ENCODE measurements around the gene OR5H2. TPM values are rescaled to one million over a fixed set of nuclear protein-coding genes. Genes with fewer than 3 reads are reported as not detected.

The OR5H2 gene
- total RNA-seq, 4 donors from 2014 or later: not detected

DNA sequence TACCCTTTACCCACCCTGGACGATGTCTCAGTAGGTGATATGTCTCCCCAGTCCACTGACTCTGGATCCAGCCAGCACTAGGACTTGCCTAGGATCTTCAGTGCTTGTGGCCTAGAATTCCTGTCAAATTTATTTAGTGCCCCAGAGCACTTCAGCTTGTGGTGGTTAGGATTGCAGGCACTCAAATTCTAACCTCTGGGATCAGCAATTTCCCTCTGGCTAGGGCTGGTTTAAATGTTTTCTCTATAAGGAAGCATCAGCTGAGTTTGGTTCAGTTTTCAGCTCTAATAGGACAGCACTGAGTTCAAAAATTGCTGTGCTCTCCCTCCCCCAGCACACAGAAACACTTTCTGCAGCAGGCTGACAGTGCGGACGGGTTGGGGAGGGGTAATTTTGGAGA is 10.2 kb upstream of the OR5H2 start:
- Histone ChIP-seq H3K9me3 (peaks cover 4% of the 10 kb centered on the region), H3K4me3 (no peak overlapping the region), H3K4me1 (no peaks in the 10 kb centered on the region), H3K27me3 (no peaks in the 10 kb centered on the region), H3K36me3 (no peaks in the 10 kb centered on the region), H3K27ac (no peak overlapping the region)
- DNase-seq (ENCODE audit: low spot score in 2 of 2): no peak
- no peak for TF ChIP-seq POLR2A (IDR thresholded peaks at IDR 0.05)
- TF ChIP-seq, protein P1, sequence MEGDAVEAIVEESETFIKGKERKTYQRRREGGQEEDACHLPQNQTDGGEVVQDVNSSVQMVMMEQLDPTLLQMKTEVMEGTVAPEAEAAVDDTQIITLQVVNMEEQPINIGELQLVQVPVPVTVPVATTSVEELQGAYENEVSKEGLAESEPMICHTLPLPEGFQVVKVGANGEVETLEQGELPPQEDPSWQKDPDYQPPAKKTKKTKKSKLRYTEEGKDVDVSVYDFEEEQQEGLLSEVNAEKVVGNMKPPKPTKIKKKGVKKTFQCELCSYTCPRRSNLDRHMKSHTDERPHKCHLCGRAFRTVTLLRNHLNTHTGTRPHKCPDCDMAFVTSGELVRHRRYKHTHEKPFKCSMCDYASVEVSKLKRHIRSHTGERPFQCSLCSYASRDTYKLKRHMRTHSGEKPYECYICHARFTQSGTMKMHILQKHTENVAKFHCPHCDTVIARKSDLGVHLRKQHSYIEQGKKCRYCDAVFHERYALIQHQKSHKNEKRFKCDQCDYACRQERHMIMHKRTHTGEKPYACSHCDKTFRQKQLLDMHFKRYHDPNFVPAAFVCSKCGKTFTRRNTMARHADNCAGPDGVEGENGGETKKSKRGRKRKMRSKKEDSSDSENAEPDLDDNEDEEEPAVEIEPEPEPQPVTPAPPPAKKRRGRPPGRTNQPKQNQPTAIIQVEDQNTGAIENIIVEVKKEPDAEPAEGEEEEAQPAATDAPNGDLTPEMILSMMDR (IDR thresholded peaks at IDR 0.05): no peak
- TF ChIP-seq EP300 (IDR thresholded peaks at IDR 0.05): no peak
- TF ChIP-seq POLR2AphosphoS5 (IDR thresholded peaks at IDR 0.05): no peak
- 68% methylated on average over 3 of the region's 3 CpGs for WGBS

DNA sequence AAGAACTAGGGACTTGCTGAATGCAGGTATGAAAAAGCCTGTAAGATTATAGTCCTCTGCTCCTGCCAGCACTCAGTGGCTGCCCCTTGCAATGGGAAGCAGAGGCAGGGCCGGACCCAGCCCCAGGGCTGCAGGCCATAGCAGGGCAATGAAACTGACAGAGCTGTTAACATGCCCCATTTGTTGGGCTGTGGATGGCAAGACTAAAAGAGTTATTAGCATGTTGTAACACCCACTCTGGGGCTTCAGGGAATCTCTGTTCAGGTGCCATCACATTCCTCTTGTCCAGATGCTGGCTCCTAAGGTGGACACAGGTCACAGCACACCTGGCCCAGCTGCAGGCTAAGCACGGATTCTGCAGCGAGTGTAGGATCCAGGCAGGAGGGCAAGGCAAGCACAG is 7.4 kb upstream of the OR5H2 start:
- Histone ChIP-seq H3K36me3 (no peaks in the 10 kb centered on the region), H3K27ac (no peak overlapping the region), H3K9me3 (peaks cover 4% of the 10 kb centered on the region), H3K4me3 (no peak overlapping the region), H3K4me1 (no peaks in the 10 kb centered on the region), H3K27me3 (no peaks in the 10 kb centered on the region)
- TF ChIP-seq POLR2AphosphoS5 (IDR thresholded peaks at IDR 0.05): no peak
- TF ChIP-seq EP300 (IDR thresholded peaks at IDR 0.05): no peak
- TF ChIP-seq POLR2A (IDR thresholded peaks at IDR 0.05): no peak
- TF ChIP-seq, protein P1 (IDR thresholded peaks at IDR 0.05): no peak
- WGBS: 80% methylated on average over 1 of the region's 3 CpGs
- DNase-seq (ENCODE audit: low spot score in 2 of 2): no peak

DNA sequence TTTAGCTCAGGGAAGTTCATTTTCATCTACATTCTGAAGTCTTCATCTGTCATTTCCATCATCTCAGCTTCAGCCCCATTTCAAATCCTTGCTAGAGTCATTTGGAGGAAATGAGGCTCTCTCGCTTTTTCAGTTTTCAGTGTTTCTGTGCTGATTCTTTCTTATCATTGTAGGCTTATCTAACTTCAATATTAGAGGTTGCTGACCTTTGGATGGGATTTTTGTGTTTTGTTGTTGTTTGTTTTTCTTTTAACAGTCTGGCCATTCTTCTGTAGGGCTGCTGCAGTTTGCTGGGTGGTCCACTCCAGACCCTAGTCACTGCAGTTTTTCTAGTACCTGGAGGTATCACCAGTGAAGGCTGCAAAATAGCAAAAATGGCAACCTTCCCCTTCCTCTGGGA is 8.6 kb downstream of the OR5H2 start:
- no peak overlapping the region for H3K4me3 ChIP-seq
- H3K27me3 ChIP-seq: no peaks in the 10 kb centered on the region
- TF ChIP-seq EP300 (IDR thresholded peaks at IDR 0.05) (no peak), POLR2A (IDR thresholded peaks at IDR 0.05) (no peak), POLR2AphosphoS5 (IDR thresholded peaks at IDR 0.05) (no peak)
- TF ChIP-seq, protein P1 (IDR thresholded peaks at IDR 0.05): no peak
- no peak overlapping the region for H3K27ac ChIP-seq
- no peaks in the 10 kb centered on the region for H3K4me1 ChIP-seq
- H3K36me3 ChIP-seq: no peaks in the 10 kb centered on the region
- DNase-seq (ENCODE audit: low spot score in 2 of 2): no peak
- WGBS: 100% methylated on average over 1 of the region's 1 CpG
- no peaks in the 10 kb centered on the region for H3K9me3 ChIP-seq

DNA sequence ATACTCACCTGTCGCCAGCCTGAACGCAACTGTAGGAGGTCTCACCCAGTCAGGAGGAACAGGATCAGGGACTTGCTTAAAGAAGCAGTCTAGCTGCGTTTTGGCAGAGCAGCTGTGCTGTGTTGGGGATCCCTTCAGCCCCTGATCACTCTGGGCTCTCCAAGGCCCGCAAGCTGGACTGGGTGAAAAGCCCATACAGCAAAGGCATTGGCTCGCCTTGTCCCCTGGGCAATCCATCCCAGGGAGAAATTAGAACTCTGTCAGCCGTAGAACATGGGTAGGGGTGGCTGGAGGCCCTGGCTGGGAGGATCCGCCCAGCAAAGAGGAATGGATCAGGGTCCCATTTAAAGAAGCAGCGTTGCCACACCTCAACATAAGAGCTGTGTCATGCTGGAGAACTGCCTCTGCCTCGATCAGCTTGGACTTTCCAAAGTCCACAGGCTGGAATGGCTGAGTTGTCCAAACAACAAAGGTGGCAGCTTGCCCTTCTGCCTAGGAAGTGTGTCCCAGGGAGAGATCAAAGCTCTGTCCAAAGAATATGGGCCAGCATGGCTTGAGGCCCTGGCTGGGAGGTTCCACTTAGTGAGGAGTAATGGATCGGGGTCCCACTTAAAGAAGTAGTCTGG is 9.1 kb downstream of the OR5H2 start:
- Histone ChIP-seq H3K27ac (no peak overlapping the region), H3K27me3 (no peaks in the 10 kb centered on the region), H3K4me3 (no peak overlapping the region), H3K36me3 (no peaks in the 10 kb centered on the region), H3K4me1 (no peaks in the 10 kb centered on the region), H3K9me3 (no peaks in the 10 kb centered on the region)
- 86% methylated on average over 6 of the region's 10 CpGs for WGBS
- TF ChIP-seq POLR2AphosphoS5 (IDR thresholded peaks at IDR 0.05) (no peak), EP300 (IDR thresholded peaks at IDR 0.05) (no peak), POLR2A (IDR thresholded peaks at IDR 0.05) (no peak)
- TF ChIP-seq, protein P1 (IDR thresholded peaks at IDR 0.05): no peak
- DNase-seq (ENCODE audit: low spot score in 2 of 2): no peak

- Histone ChIP-seq H3K27ac (no peak overlapping the region), H3K9me3 (no peaks in the 10 kb centered on the region), H3K4me1 (no peaks in the 10 kb centered on the region), H3K27me3 (peaks cover 4% of the 10 kb centered on the region), H3K36me3 (no peaks in the 10 kb centered on the region), H3K4me3 (no peak overlapping the region)
- TF ChIP-seq POLR2AphosphoS5 (IDR thresholded peaks at IDR 0.05) (no peak), EP300 (IDR thresholded peaks at IDR 0.05) (no peak), POLR2A (IDR thresholded peaks at IDR 0.05) (no peak)
- TF ChIP-seq, protein P1 (IDR thresholded peaks at IDR 0.05): no peak
- DNase-seq (ENCODE audit: low spot score in 2 of 2): no peak
- WGBS: 80% methylated on average over 2 of the region's 2 CpGs
Observed at GRCh38 chr3:98322101-98322500, 39.8 kb downstream of the OR5H2 start.

Data from suprapubic skin (tissue), 4 donors.